HG03066 (cell line): Measurements from ENCODE around the gene VPS41.
"Not testable (repeated sequence)": the region's sequence is repeated elsewhere in the genome, so short reads cannot be mapped to it uniquely, and the experiment has no call there.

Source experiments
- ATAC-seq: cut with Tn5 transposase; IDR thresholded peaks from one replicate; pipeline ENCODE4 v1.9.1; 2021; ENCODE audit warnings: low read depth; ENCODE audit not compliant: unreplicated experiment

The VPS41 gene

DNA sequence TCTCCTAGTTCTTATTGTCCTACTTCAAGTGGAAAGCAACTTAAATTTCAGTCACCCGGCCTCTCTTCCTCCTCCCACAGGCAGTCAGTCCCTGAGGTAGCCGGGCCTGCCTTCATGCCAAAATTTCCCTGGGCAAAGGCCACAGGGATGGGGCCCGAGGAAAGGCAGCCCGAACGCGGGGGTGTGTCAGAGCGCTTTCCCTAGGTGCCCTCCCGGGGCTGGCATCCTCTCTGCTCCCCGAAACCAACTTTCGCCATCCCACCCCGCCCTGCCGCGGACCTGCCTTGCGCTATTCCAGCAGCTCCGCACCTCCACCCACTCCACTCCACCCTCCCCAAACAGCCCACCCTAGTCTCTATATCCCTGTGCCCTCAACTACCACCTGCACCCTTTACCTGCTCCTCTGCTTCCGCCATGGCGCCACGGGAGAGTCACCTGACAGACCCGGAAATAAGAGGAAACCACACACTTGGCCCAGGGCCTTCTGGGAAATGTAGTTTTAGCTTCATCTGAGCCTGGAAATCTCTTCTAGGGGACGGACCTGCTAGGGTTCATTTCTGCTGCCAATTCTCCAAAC lies at the start of gene VPS41:
Gene VPS41, minus strand, starts transcription at position 433 of the 577 bp plus-strand sequence. Its CDS starts 17 bp downstream, at position 416.
- ATAC-seq: peak; percentile 100

DNA sequence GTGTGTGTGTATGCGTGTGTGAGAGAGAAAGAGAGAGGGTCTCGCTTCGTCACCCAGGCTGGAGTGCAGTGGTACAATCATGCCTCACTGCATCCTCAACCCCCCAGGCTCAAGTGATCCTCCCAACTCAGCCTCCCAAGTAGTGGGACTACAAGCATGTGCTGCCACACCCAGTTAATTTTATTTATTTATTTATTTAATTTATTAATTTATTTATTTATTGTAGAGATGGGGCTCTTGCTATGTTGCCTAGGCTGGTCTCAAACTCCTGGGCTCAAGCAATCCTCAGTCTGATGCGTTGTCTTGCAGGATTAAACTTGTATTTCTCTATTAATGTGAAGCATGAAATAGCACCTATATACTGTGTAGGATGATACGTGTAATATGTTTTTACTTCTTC lies 46.9 kb upstream of the VPS41 start:
- ATAC-seq: no peak

DNA sequence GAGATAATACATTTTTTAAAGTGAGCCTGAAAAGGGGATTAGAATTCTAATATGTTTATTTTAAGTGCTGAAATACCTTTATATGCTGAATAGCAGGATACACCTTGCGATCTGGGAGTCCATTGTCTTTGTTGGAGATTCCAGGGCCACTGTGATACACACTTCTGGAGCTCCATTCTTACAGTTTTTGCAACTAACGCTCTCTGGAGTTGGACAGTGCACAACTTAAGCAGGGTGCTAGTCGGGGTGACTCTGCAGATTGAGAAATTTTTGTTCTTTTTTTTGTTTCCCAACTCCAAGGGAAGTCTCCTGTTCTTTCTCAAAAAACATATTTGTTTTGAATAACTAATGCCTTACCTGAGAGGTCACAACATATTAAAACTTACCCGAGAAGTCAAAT lies 45.0 kb upstream of the VPS41 start:
- no peak for ATAC-seq

DNA sequence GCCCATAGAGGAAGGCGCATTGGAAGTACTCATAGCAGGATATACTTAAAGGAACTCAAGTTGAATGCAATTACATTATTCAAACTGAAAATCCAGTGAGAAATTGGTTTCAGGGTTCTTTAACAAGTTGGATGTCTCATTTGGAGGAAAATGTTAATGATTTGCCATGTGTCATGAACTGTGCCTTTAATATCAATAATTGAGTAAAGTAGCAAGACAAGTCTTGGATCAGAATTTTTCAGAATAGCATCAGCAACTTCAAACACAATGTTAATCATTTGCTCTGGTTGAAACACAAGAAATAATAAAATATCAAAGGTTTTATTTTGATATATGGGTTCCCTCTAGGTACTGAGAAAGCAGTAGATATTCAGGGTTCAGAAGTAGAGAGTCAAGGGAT lies 44.2 kb upstream of the VPS41 start:
- ATAC-seq: no peak

DNA sequence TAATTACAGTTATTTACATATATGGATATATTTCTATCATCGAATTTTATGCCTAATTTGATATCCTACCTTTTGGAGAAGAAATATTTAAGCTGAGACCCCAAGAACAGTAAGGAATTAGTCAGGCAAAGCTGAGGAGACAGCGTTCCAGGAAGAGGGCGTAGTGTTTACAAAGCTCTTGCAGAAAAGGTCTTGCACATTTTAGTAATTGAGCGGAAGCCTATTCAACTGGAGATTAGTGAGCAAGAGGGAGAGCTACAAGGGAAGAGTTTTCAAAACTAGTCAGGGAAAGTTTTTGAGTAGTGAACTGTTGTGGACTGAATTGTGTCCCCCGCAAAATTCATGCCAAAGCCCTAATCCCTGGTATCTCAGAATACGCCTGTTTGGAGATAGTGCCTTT lies 42.2 kb upstream of the VPS41 start:
- ATAC-seq: no peak

DNA sequence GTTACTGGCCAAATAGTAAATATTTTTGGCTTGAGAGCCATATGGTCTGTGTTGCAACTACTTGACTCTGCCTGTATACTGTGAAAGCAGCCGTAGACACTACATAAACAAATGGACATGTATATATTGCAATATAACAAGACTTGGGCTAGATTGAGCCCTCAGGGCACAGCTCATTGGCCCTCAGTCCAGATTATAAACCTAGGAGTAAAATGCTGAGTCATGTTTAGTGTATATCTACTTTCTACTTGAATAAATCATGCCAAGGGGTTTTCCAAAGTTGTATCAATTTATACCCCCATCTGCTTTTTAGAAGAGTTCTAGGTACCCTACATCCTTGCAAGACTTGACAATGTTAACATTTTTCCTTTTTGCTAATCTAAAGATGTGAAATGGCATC lies 41.3 kb upstream of the VPS41 start:
- no peak for ATAC-seq

DNA sequence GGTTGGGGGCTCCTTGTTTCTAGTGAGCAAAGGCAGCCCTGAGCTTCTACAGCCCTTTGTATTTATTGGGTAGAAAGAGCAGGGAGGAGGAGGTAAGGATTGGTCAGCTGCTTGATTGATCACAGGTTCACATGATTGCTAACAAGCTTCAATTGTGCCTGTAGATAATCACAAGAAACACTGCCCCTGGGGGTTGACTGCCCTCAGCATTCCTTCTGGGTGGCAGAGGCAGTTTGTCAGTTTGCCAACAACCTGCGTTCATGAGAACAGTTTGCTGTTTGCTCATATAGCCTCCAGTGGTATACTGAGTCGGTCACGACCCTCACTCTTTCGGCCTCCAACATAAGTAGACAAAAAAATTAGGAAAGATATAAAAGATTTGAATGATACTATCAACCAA lies 38.5 kb upstream of the VPS41 start:
- ATAC-seq: not testable (repeated sequence)

- ATAC-seq: no peak
Measured at GRCh38 chr7:38942431-38943051, 33.5 kb upstream of the VPS41 start.

DNA sequence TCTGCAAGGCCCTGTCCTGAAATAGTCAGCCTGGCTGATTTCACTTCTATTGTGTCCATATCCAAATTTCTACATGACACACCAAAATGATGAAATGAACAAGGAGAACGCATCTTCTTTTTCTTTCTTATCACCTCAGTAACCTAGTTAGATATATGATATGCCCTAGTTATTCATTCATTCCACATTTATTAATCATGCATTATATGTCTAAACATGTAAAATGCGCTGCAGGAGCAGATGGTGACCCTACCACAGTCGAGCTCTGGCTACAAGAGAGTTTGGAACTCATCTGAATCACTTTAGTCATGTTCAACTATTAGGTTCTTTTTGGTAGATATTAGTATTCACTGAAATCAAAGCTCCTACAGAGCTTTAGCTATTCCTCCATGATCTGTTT lies 31.8 kb upstream of the VPS41 start:
- ATAC-seq: no peak

DNA sequence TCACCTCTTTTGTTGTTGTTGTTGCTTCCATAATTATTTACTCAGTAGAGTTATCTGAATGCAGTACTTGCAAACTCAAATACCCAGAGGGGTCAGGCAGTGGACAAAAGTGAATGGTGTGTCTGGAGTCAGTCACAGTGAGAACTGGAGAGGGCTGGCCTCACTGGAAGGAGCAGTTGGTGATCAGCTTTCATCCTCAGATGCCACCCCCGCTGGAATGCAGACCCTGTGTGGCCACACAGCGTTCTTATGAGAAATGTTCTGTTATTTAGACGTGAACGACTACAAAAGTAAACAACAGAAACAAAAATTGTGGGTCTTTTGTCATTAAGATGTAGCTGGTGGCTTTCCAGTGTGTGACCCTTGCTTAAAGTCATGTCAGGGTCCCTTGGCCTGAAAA lies 29.6 kb upstream of the VPS41 start:
- no peak for ATAC-seq

DNA sequence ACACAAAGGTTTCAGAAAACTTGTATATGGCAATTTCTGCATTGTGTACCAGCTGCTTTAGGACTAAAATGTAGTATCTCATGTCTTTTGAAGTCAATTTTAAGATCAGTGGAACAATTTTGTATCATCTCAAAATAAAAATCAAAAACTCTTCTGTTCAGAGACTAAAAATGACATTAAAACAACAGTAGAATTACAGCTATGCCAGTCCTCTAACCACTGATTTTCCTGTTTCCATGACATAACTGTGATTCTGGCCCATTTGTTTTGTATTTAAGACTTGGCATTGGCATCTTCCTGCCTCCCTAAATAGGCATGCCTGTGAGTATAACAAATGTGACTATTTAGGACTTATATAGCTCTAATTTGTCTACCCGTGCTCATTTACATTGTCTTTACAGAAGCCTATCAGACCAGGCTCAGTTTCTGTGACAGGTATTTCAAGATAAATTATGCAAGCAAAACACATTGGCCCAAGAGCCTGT lies 29.1 kb upstream of the VPS41 start:
- ATAC-seq: no peak

- no peak for ATAC-seq
Measured at GRCh38 chr7:38936641-38937040, 27.6 kb upstream of the VPS41 start.

DNA sequence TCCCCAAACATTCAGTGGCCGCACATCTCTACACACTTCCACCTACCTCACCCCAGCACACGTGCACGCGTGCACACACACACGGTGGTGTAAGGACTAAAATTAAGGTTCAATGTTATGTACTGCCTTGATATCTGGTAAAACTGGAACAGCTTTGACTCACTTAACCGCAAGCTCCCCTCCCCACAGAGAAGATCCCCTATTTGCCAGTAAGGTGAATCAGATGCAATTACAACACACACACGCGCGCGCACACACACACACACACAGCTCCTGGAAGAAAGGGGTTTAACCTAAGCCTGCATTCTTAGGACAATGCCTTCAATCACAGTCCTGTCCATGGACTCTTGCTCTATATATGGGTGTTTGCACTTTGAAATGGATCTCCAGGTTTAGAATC lies 25.5 kb upstream of the VPS41 start:
- no peak for ATAC-seq

DNA sequence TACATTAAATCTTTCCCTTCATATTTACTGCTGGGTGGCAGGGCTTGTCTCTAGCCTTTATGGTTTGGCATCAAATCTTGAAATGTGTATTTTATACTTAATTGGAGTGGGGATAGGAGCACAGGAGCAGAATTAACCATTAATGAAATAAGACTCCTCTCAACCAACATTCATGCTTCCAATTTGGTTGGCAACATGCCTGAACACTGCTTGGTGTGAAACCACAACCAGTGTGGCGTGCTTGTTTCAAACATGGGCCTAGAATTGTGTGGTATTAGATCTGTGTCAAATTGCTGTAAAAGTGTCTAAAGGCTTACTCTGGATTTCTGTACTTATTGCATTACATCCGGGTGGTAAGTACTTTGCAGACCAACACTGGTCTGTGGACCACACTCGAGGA lies 25.1 kb upstream of the VPS41 start:
- ATAC-seq: no peak

- peak; percentile 87 for ATAC-seq
Measured at GRCh38 chr7:38932509-38933168, 23.6 kb upstream of the VPS41 start.

GRCh38 chr7:38929460-38930171 lies 20.6 kb upstream of the VPS41 start:
- ATAC-seq: no peak

DNA sequence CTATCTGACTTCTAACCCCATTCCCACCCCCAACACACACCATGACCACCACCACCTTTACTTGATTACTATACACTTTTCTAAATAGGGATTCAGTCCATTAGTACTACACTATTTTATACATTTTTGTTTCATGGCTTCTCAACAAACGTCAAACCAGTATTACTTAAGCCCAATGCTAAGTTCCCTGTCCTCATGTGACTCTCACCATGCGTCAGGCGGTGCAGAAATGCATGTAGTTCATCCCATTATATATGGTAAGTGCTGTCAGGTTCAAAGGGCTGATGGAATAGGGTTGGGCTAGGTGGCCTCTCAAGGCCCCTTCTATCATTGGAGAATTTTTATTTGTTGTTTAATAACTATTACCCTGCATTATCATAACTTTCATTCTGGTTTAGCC lies 19.5 kb upstream of the VPS41 start:
- ATAC-seq: no peak

DNA sequence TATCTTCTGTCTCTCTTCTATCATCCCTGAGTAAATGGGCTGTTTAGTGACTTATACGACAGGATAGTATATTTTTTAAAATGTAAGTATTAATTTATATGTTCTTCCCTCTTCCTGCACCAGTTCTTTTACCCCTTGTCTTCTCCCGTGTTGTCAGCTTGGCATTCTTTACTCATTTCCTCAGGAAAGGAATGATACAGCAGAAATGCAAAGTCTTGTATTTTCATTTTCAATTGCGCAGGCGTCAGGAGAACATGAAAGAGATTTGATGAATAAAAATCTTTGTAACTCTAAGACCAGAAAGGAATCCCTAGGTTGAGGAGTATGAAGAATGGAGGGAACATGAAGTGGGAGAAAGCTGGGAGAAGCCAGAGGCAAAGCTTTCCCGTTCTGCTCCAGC lies 18.8 kb upstream of the VPS41 start:
- ATAC-seq: no peak

GRCh38 chr7:38920731-38921130 lies 11.7 kb upstream of the VPS41 start:
- no peak for ATAC-seq

DNA sequence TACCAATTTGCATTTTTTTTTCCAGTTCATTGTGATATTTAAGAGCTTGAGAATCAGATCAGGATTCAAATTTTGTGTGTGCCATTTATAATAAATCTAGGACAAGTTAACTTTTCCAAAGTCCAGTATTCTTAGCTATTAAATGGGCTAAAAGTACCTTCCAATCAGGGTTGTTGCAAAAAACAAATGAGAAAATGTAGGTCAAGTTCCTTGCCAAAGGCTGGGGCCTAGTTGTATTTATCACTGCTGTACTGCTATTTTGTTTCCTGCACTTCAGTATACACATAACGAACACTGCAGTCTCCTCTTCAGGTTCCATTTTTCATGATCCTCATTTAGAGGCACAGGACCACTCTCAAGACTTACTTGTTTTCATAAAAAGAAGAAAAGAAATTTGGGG lies 7.4 kb upstream of the VPS41 start:
- no peak for ATAC-seq

DNA sequence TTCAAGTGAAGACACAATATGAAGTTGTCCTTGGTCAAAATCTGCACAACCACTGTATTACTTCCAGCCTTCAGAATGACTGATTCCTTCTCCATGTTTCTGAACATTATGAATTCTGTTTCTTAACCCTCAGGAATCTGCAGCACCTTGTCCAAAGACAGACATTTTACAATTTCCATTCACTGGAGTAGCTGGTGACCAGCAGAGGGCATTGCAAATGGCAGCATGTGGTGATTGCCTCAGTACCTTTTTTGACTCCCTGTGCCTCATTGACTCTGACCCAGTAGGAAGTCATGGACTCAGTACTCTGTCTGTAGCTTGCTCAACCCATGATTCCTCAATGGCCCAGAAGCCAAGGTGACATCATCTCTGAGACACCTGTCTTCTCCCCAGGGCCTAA lies 879 bp upstream of the VPS41 start:
- no peak for ATAC-seq
